Stimulated activated CD8-positive, alpha-beta memory T cell treated with anti-CD3 and anti-CD28 coated beads, Interleukin-4, amount 100 ng/mL, for 48 hours (primary cell): ENCODE results near the gene CEP350.
"Not testable (repeated sequence)": the region's sequence is repeated elsewhere in the genome, so short reads cannot be mapped to it uniquely, and the experiment has no call there.

Experiments used
- DNase-seq: peaks from one replicate; pipeline ENCODE4 v3.0.0-alpha.2; 2020

The CEP350 gene

DNA sequence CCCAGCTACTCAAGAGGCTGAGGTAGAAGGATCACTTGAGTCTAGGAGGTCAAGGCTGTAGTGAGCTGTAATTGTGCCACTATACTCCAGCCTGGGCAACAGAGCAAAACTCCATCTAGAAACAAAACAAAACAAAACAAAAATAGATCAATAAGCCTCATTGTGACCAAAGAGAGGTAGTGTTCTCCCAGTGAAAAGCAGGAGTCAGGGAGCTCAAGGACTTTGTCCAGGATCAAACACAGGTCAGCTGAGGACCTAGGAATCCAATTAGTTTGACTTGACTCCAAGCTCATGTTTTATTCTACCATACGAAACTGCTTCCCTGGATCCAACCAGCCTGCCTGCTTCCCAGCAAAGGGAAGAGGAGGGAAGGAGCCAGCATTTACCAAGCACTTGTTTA lies 178.6 kb downstream of the CEP350 start:
- no peak for DNase-seq

GRCh38 chr1:180133688-180134087 lies 179.1 kb downstream of the CEP350 start:
- DNase-seq = not testable (repeated sequence)

- no peak for DNase-seq
Measured at GRCh38 chr1:180135535-180135934, 180.9 kb downstream of the CEP350 start.

GRCh38 chr1:180136331-180136967 lies 181.8 kb downstream of the CEP350 start:
- DNase-seq = no peak

DNA sequence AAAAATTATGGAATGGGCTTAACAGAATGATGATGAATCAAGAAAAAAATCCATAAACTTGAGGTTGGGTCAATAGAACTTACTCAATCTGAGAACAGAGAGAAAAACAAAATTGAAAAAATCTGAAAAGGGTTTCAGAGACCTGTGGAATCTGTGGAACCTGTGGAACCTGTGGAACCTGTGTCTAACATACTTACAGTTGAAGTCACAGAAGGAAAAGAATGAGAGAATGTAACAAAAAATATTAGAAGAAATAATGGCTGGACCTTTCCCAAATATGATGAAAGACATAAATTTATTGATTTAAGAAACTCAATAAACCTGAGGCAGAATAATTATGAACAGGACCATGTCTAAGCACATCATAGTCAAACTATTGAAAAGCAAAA lies 182.4 kb downstream of the CEP350 start:
- DNase-seq = no peak

- no peak for DNase-seq
Measured at GRCh38 chr1:180137776-180138175, 183.2 kb downstream of the CEP350 start.

- no peak for DNase-seq
Measured at GRCh38 chr1:180141381-180141934, 186.8 kb downstream of the CEP350 start.

GRCh38 chr1:180143359-180143758 lies 188.7 kb downstream of the CEP350 start:
- DNase-seq = no peak

- no peak for DNase-seq
Measured at GRCh38 chr1:180144659-180145357, 190.2 kb downstream of the CEP350 start.

GRCh38 chr1:180145446-180145845 lies 190.8 kb downstream of the CEP350 start:
- DNase-seq = no peak

- DNase-seq = no peak
Measured at GRCh38 chr1:180150982-180151381, 196.4 kb downstream of the CEP350 start.

- DNase-seq = no peak
Measured at GRCh38 chr1:180151508-180151907, 196.9 kb downstream of the CEP350 start.

DNA sequence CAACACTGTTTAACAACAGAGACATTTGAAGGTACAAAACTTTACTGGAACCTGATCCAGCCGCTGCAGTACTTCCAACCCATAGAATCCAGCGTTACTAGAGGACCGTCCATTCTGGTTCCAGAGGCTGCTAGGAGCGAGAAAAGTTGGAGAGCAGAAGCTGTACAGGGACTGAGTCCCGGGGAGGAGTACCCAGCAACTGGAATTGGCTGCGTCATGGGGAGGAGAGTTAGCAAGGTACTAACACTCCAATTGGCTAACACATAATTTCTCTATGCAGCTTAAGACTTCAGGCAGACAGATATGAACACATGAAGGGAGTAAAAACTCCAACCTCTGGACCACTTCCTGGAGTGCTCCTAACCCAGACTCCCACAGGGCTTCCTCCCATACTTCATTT lies 198.0 kb downstream of the CEP350 start:
- no peak for DNase-seq

DNA sequence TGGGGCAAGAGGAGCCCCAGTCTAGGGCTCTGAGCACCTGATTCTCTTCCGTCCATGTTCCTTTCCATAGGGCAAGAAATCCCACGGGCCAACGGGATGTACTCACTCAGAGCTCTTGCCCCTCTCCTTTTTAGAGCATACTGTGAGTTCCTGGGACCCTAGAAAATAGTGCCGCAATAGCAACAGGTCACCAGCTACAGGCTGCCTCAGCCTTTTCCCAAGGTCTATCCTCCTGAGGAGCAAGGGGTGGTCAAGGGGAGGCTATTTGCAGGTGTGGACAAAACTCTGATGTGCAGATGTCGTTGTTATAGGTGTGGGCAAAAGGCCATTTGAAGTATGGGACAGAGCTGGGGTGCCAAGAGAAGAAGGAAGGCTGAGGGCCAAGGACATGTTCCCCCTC lies 198.4 kb downstream of the CEP350 start:
- DNase-seq = no peak

GRCh38 chr1:180154003-180154324 lies 199.4 kb downstream of the CEP350 start:
- DNase-seq = peak; percentile 36

GRCh38 chr1:180154325-180155181 lies 199.9 kb downstream of the CEP350 start, which contains the start of gene QSOX1:
TSS of gene QSOX1 (plus strand) at chr1:180154869. CDS start at chr1:180154908, 39 bp downstream.
- DNase-seq = peak; percentile 89

DNA sequence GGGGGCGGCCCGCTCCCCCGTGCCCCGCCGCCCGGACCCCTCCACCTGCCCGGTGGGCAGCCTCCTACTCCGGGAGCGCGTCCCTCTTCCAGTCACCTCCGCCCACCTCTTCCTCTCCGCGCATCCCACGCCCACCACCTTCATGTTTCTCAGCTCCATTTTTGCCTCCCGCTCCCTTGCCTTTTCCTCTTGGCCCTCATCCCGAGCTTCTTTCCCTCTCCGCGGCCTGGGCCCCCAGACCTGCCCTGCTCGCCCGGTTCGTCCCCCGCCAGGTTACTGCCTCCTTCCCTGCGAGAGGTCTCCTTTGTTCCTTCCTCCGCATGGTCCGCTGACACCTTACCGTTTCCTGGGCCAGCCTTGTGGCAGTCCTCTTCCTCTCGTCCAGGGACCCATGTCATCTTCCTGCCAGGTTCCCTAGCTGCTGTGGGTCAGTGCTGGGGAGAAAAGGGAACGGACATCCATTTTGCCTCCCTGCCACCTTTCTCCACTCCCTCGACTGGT lies 200.6 kb downstream of the CEP350 start:
- DNase-seq = peak; percentile 45

DNA sequence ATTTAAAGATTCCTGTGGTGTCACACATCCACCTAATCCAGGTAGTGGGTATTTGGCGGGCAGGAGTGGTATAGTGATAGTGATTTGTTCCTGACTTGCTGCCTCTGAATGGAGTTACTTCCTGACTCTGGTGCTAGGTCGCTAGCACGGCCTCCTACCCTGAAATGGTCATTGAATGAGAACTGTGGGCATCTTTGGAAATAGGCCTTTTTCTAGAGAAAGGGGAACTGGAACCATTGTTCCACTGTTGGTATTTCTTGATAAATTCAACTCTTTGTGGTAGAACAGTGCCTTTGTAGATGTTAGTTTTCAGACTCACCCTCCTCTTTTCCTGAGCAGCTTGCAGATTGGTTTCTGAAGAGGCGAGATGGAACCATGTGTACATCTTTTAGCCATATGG lies 201.6 kb downstream of the CEP350 start:
- DNase-seq = no peak

GRCh38 chr1:180156631-180157091 lies 202.1 kb downstream of the CEP350 start:
- no peak for DNase-seq

DNA sequence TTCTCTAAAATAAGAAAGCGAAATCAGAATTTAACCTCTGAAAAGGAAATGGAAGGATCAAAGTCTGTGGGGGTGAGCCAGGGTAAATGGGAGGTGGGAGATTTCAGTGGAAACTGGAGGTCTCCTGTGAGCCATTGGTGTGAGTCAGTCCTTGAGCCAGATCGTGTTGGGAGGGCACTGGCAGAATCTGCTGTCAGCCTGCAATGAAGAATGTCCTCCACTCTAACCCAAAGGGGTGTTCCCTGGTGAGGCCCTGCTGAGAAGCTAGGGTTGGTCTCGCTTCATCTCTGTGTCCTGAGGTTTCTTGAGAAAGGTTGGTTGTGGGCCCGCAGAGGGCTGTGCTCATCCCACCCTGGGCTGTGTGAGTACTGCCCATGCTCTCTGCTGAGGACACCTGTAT lies 202.5 kb downstream of the CEP350 start:
- no peak for DNase-seq

DNA sequence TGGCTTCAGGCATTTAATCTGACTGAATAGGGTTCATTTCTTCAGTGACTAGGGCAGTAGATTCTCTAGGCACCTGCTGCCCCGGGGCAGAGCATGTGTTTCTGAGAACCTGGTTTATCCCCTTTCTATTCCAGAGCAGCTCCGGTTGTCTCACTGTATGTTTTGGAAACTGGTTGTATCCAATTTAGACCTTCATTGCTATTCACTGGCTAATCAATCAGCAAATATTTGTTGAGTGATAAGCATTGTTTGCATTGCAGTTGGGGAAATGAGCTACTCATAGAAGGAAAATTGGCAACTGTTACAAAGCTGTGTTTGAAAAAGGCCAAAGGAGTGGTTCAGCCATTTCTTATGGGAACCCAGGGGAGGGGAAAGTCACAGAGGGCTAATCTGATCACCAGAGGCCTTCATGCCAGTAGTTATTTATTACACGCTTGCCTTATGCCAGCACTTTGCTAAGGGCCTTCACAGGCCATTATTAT lies 203.0 kb downstream of the CEP350 start:
- DNase-seq = no peak

DNA sequence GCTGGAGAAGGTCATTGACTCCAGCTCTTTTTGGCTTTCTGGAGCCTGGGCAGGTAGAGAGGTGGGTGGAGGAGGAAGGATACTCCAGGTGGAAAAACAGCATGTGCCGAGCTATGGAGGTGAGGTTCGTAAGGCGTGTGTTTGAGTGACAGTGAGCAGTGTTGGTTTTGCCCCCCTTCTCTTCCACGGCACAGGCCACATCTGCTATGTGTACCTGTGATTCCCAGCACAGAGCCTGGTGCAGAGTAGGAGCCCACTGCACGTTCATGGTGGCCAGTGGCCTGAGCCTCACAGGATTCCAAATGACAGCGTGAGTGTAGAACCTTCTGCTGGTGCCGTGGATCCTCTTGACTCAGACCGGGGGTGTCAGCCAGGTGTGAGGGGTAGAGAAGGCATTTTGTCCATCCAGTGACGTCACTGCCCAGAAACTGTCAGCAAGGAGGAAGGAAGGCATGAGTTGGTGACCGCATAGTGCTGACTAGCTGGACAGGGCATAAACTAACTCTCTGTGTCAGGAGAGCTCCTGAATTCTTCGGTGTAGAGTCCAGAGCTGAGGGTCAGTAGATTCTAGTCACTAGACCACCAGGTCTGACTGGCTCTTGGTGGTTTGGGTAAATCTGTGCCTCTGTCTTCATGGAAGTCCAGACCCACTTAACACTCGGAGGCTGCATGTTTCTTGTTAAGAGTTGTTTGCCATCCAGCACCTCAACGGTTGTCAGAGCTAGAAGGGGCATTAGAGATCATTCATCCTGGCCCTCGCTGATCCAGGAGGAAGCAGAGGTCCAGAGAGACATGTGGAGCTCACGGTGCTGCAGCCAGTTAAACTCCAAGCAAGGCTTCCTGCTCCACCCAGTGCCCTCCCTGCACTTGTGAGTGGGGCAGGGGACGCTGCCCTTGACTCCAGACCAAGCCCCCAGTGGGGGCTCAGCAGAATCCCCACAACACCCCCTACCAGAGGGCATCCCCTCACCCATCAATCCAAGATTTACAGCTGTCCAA lies 203.8 kb downstream of the CEP350 start:
- DNase-seq = no peak
